ENCODE measurements around the gene COL1A1. TPM values are rescaled to one million over a fixed set of nuclear protein-coding genes. Genes with fewer than 3 reads are reported as not detected.

Gene COL1A1
- total RNA-seq, 1 experiment from 2014 or later: 104 TPM

DNA sequence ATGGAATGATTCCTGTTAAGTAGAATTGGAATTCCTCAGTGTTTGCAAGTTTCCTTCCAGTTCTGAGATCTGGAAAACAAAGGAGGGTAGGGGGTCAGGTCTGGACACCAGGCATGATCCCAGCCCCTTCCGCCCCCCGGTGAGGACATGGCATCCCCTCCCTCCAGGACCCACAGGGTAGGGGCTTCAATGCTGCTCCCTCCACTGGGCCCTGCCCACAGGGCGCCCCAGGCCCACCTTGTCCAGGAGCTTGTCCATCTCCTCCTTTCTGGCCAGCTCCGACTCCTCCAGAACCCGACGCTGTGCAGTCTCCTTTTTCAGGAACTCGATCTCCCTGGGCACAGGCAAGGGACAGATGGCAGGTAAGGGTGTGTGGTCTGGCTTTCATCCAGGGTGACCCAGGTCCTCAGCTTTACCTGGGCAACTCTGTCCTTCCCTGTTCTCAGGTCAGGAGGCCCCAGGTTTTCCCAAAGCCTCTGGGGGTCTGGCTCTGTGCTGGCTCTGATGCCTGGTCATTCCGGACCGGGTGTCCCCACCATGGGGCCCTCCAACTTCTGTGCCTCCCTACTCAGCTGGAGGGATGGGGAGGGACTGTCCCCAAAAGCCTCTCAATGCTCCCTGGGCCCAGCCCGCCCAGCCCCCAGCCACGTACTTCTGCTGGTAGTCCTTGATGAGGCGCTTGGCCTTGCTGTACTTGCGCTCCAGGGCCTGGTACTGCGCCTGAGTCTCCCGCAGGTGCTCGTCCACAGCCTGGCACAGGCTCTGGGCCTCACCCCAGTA lies 65.9 kb downstream of the COL1A1 start:
- Histone ChIP-seq H2BK12ac (ENCODE audit: insufficient read length, low read depth, low read length) (no peak overlapping the region), H3K4ac (ENCODE audit: low read depth, low read length) (no peak overlapping the region), H3K27ac (ENCODE audit: insufficient read length, low read depth, low read length) (no peak overlapping the region), H3K79me1 (ENCODE audit: insufficient read depth, low read depth, low read length, poor library complexity, severe bottlenecking) (no peaks in the 10 kb centered on the region), H4K8ac (replicated peaks; ENCODE audit: insufficient read length, low read depth, low read length) (no peak overlapping the region), H3K14ac (ENCODE audit: insufficient read depth, low read length) (no peak overlapping the region), H3T11ph (ENCODE audit: low read length) (no peak overlapping the region), H2BK120ac (ENCODE audit: low read depth, low read length, poor library complexity, severe bottlenecking) (no peak overlapping the region), H2BK5ac (ENCODE audit: insufficient read length, low read length) (no peak overlapping the region), H4K20me1 (ENCODE audit: control insufficient read depth, insufficient read depth, insufficient read length) (peaks cover 2% of the 10 kb centered on the region), H3K9me3 (ENCODE audit: control insufficient read depth, low read depth, low read length) (no peaks in the 10 kb centered on the region), H3K4me2 (ENCODE audit: insufficient read depth, insufficient read length, low read length) (no peak overlapping the region), H2AFZ (ENCODE audit: low read length) (no peak overlapping the region), H3K23ac (ENCODE audit: insufficient read length, low read depth, low read length) (no peak overlapping the region), H3K79me2 (ENCODE audit: insufficient read depth, low read length) (no peaks in the 10 kb centered on the region), H3K9ac (ENCODE audit: extremely low read depth, insufficient read length, low read length) (no peak overlapping the region), H4K5ac (ENCODE audit: insufficient read length, low read depth, low read length) (no peak overlapping the region), H3K4me1 (ENCODE audit: insufficient read depth, low read length) (peaks cover 5% of the 10 kb centered on the region; the same call in 1 of the 2 replicates), H4K91ac (ENCODE audit: insufficient read length, low read depth, low read length) (no peak overlapping the region), H3K56ac (ENCODE audit: insufficient read length, low read depth, low read length) (no peak overlapping the region), H2BK15ac (ENCODE audit: low read depth, low read length) (no peak overlapping the region), H3K23me2 (ENCODE audit: insufficient read length, low read depth, low read length, poor library complexity, severe bottlenecking) (peaks cover 4% of the 10 kb centered on the region), H2BK20ac (ENCODE audit: low read depth, low read length, poor library complexity, severe bottlenecking) (no peak overlapping the region), H3K27me3 (ENCODE audit: insufficient read depth, low read length) (no peaks in the 10 kb centered on the region; the same call in 1 of the 2 replicates), H3K18ac (ENCODE audit: insufficient read length, low read depth, low read length) (no peak overlapping the region), H2AK5ac (ENCODE audit: insufficient read length, low read length) (no peak overlapping the region)
- Mint-ChIP-seq H3K4me3 (no peak overlapping the region), H3K4me1 (peaks cover 26 to 42% of the 10 kb centered on the region in 2 experiments), H3K36me3 (ENCODE audit: insufficient read depth in 1 of 3, low read depth in 3 of 3) (peaks cover 14 to 47% (median 39%) of the 10 kb centered on the region in 3 experiments; a peak in 6 of 7 replicates), H3K27me3 (ENCODE audit: low read depth) (peaks cover 21% of the 10 kb centered on the region), H3K9me3 (no peaks in the 10 kb centered on the region; a peak in 1 of 5 replicates), H3K27ac (no peak overlapping the region; a peak in 1 of 7 replicates)
- no peak for DNase-seq
- no CpG with 5 or more reads among the region's 16 CpGs for WGBS (ENCODE audit: extremely low coverage, insufficient read length, low lambda C conversion rate)
- TF ChIP-seq, protein P1, sequence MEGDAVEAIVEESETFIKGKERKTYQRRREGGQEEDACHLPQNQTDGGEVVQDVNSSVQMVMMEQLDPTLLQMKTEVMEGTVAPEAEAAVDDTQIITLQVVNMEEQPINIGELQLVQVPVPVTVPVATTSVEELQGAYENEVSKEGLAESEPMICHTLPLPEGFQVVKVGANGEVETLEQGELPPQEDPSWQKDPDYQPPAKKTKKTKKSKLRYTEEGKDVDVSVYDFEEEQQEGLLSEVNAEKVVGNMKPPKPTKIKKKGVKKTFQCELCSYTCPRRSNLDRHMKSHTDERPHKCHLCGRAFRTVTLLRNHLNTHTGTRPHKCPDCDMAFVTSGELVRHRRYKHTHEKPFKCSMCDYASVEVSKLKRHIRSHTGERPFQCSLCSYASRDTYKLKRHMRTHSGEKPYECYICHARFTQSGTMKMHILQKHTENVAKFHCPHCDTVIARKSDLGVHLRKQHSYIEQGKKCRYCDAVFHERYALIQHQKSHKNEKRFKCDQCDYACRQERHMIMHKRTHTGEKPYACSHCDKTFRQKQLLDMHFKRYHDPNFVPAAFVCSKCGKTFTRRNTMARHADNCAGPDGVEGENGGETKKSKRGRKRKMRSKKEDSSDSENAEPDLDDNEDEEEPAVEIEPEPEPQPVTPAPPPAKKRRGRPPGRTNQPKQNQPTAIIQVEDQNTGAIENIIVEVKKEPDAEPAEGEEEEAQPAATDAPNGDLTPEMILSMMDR (conservative IDR thresholded peaks at IDR 0.05): no peak

Measured in H9 (cell line).